ACHN (cell line): Measurements from ENCODE around the gene AKT1S1.
A peak's percentile ranks its signal among the peaks of the same experiment; 100 is the strongest.

ENCODE experiments used
- DNase-seq: peaks from one replicate; pipeline ENCODE4 v3.0.0-alpha.2; 2015
- in situ Hi-C: cut with HindIII; loops from 2 replicates; pipeline ENCODE4 v1.10.0; 2017; ENCODE audit warnings: low sequenced_read_pairs, low pct_ligation_motif_present, low pct_unique_long_range_greater_than_20kb

Gene AKT1S1

GRCh38 chr19:49859682-49860335, 17.3 kb downstream of the AKT1S1 start:
- in situ Hi-C loops = no loop called here
- DNase-seq = no peak

- no peak for DNase-seq
- in situ Hi-C loops = no loop called here
Measured at GRCh38 chr19:49858088-49858985, 18.8 kb downstream of the AKT1S1 start.

DNA sequence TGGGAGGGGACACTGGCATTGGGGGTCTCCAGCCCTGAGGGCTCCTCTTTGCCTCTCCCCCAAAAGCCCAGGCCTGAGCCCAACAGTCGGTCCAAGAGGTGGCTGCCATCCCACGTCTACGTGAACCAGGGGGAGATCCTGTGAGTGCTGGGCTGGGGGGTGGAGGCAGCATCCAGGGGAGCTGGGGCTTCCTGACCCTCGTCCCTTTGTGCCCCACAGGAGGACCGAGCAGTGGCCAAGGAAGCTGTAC, 19.4 kb downstream of the AKT1S1 start:
- in situ Hi-C loops = no loop called here
- DNase-seq = no peak

DNA sequence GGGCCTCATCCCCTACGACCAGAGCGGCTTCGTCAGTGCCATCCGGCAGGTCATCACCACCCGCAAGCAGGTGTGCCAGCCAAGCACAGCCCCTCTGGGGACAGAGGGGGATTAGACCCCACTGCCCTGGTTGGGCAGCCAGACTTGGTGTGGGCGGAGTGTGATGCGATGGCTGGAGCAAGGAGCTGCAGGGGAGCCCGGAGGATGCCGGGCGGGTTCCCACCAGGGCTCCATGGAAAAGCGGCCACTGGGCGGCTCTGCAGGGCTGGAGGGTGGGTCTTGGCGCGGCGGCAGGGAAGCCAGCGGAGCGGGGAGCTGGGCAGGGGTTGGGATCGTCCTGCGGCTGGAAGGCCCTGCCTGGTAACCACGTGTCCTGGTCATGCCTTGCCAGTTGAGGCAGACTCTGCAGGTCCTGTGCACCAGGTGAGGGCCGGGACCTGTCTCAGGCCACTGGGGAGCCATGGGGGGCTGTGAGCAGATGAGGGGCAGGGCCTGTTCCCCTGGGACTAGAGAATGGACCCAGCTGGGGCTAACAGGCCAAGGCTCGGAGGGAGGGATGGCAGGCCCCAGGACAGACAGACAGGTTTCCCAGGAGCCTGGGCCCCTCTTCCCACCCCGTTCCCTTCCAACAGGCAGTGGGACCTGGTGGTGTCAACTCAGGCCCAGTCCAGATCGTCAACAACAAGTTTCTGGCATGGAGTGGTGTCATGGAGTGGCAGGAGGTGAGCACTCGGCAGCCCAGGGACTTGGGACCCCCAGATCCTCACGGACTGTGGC, 19.9 kb downstream of the AKT1S1 start:
- no peak for DNase-seq

GRCh38 chr19:49856574-49857021, 20.6 kb downstream of the AKT1S1 start:
- DNase-seq = no peak
- in situ Hi-C loops = no loop called here

More for the DNA sequence above, 19.9 kb downstream of the AKT1S1 start:
- in situ Hi-C loops = no loop called here

GRCh38 chr19:49855676-49856573, 21.2 kb downstream of the AKT1S1 start:
- DNase-seq = no peak
- in situ Hi-C loops = no loop called here

- in situ Hi-C loops = no loop called here
- DNase-seq = no peak
Measured at GRCh38 chr19:49855277-49855675, 21.9 kb downstream of the AKT1S1 start.

DNA sequence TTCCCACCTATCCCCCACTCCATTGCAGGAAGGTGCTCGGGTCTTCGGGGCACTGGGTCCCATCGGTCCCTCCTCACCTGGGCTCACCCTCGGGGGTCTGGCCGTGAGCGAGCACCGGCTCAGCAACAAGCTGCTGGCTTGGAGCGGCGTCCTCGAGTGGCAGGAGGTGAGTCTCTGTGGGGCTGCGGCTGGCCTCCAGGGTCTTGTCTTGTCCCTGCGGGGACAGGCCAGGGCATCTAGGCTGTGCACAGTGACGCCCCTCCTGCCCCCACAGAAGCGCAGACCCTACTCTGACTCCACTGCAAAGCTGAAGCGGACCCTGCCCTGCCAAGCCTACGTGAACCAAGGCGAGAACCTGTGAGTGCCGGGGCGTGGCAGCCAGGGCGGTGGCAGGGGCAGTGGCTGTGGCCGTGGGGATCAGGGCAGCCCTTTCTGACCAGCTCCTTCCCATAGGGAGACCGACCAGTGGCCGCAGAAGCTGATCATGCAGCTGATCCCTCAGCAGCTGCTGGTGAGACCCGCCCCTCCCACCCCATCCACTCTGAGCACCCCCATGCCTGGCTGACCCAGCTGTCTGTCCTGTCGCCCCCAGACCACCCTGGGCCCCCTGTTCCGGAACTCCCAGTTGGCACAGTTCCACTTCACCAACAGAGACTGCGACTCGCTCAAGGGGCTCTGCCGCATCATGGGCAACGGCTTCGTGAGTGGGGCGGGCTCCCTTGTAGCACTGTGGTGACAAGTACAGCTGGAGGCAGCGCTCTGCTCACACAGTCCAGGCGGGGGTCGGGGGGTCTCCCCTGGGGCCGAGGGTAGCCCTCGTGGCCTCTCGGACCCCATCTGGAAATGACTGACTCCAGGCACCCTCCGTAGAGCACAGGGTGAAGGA, 22.5 kb downstream of the AKT1S1 start:
- in situ Hi-C loops = no loop called here
- no peak for DNase-seq

DNA sequence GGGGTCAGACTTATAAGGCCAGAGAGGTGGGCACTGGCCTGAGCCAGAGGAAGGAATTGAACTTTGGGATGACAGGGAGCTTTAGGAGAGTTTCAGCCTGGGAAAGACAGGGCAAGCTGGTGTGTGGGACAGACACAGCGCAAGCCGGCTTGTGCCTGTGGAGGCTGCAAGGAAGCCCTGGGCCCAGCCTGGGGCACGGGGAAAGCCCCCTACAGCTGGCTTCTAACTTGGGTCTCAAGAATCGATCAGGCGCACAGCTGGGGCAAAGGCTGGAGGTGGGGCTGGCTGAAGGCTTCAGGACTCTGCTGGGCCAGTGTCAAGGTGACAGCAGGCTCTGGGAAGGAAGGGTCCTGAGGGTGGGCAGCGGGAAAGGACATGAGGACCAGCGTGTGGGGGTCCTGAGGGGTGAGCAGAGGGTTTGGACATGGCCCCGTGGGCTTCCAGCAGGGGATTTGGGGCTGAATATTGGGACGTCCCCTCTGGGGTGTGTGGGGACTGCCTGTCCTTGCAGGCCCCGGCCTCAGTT, 23.2 kb downstream of the AKT1S1 start:
- DNase-seq = no peak
- in situ Hi-C loops = no loop called here

DNA sequence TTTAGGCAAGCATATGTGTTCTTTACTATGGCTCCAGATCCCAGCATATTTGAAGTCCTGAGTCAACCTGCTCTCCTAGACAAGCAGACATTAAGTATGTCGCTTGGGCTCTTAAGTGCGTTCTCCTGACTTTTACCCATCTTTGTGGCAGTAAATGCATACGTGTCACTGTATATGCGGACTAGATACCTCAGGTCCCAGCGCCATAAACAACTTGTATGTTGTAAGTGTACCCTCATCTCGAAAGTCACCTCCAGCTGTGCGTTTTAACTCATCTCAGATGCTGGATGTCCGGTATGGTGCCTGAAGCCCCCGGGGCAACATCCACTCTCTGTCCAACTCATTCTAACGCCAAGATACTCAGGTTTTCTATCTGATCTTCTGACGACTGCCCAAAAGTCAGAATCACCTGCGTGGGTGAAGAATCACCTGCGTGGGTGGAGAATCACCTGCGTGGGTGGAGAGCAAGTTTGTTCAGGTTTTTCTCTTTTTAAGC, 24.5 kb downstream of the AKT1S1 start:
- DNase-seq = no peak
- in situ Hi-C loops = no loop called here

GRCh38 chr19:49851456-49852259, 25.5 kb downstream of the AKT1S1 start:
- DNase-seq = peak; percentile 13
- in situ Hi-C loops = no loop called here

DNA sequence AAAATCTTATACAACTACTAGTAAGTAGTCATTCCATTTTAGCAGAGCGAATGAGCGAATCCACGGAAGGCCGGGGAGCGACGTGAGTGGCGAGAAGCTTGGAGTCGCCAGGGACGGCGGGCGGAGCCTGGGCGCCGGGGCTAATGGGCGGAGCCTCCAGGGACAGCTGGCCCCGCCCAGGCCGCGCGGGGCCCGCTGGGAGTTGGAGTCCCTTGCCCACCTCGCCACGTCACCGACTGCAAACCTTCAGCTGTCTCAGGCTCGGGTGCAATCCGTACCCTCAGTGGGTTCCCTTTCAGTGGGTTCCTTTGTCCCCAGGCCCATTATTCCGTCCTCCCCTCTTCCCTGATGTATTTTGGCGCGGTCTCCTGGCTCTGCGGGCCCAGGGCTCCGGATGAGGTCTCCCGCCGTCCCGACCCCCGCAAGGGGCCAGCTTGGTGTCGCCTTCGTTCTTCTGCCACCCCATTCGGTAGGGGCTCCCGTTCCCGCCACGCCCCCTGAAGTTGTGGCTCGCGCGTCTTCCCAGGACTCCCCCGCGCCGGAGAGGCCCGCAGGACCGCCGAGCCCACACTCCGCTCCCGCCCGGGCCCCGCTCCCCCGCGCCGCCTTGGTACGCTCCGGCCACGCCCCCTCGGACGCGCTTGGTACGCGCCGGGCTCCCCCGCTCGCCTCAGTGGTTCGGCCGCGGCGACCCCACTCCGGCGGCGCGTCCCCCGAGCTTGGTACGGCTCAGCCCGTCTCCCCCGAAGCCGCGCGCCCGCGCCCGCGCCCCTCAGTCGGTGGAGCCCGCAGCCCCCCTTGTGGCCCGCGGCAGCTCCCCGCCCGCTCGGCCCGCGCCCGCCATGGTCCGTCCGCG, 26.4 kb downstream of the AKT1S1 start, which contains the start of gene PTOV1:
Gene PTOV1, plus strand, starts transcription at position 673 of the 856 bp plus-strand sequence.
- in situ Hi-C loops = no loop called here

DNA sequence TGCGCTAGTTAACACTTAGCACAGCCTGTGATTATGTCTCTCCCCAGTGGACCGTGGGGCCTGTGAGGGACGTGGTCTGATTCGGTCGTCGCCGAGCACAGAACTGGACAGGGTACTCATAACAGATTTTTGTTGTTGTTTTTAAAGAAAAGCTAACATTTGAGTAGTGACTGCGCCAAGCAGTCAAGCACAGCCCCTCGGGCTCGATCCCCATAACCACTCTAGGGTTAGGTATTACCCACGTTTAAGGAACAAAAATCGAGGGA, 27.0 kb downstream of the AKT1S1 start:
- DNase-seq = no peak
- in situ Hi-C loops = no loop called here

More for the DNA sequence above, 26.4 kb downstream of the AKT1S1 start, which contains the start of gene PTOV1:
- DNase-seq = peak; percentile 87

- in situ Hi-C loops = no loop called here
- no peak for DNase-seq
Measured at GRCh38 chr19:49849433-49850220, 27.5 kb downstream of the AKT1S1 start.

DNA sequence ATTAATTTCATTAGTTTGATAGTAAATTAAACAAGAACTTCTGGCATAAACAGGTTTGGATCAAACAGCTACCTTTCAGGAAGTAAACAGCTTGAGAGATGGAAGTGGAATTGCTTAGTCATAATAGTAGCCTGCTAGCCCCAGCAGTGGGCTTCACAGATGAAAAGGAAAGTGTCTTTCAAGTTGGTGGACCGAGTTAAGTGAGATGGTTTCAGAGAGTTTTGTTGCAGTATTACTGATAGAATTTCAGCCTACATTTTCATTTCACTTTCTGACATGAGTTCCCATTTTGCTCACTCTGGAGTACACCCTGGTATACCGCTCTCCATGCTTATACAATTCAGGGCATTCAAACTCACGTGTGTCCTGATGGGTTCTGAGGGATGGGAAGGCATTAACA, 28.2 kb downstream of the AKT1S1 start:
- no peak for DNase-seq
- in situ Hi-C loops = no loop called here
